ENCODE measurements around the gene PNPT1.
A peak's percentile ranks its signal among the peaks of the same experiment; 100 is the strongest.

PNPT1 gene

GRCh38 chr2:55595536-55595935 is 98.1 kb downstream of the PNPT1 start:
- no peak for DNase-seq

GRCh38 chr2:55592130-55592529 is 101.5 kb downstream of the PNPT1 start:
- no peak for DNase-seq

- DNase-seq, result peak in 1 of 2 experiments; percentile 28
These were observed 102.7 kb downstream of the PNPT1 start for GRCh38 chr2:55590810-55591440.

GRCh38 chr2:55585451-55586080 is 108.1 kb downstream of the PNPT1 start:
- no peak for DNase-seq

Measured in NCI-H446 (cell line).